GM18505 (cell line): ENCODE measurements around the gene PLEKHA1.

Experiments used
- ATAC-seq: cut with Tn5 transposase; IDR thresholded peaks from one replicate; pipeline ENCODE4 v1.9.1; 2021; ENCODE audit not compliant: unreplicated experiment
- POLR2A ChIP-seq: IDR thresholded peaks from 4 replicates; pipeline ENCODE4 v1.6.1; 2011; ENCODE audit warnings: borderline replicate concordance; ENCODE audit not compliant: insufficient read depth, insufficient read length; ENCODE audit errors: extremely low read depth

The PLEKHA1 gene

DNA sequence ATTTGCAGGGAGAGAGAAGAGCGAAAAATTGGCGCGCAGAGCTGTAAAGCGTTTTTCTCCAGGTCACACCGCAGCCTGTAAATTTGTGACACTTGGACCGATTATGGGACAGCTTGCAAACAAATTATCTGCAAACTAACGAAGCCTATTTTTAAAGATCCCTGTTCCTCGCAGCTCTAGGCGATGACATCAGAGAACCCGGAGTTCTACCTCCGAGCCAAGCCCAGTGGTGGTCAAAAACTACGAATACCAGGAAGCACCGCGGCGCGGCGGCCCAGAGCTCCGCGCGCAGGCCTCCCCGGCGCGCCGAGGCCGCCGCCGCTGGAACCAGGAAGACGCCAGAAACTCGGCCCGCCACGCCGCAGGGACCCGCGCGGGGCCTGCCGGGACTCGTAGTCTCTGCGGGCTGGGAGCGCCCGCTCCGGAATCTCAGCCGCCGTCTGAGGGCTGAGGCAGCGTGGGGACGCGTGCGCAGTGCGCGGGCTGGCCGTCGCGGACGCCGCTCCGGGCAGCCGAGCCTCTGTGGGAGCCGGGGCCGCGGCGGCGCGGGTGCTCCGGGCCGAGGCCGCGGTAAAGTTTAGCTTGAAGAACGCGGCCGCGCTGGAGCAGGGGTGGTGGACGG lies at the start of gene PLEKHA1:
Gene PLEKHA1 (plus strand): TSS at position 472 of the 622 bp plus-strand sequence. CDS start 18,493 bp downstream, outside the sequence.
- no peak for TF ChIP-seq POLR2A
- ATAC-seq = peak; percentile 92

DNA sequence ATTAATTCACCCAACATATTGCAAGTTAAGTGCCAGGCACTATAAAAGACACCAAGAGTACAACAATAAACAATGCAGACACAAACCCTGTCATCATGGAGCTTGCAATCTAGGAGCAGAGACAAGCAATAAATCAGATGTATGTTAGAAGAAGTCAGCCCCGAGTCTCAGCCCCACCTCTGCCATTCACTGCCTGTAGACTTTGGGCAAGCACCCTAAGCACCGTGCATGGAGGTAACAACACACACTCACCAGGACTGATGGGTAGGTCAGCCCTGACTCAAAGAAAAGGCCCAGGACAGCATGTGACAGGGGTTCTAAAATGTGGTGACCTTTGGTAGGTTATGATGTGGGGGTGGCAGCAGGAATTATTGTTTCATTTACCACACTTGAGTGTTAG lies 49.3 kb upstream of the PLEKHA1 start:
- TF ChIP-seq POLR2A = no peak
- no peak for ATAC-seq

DNA sequence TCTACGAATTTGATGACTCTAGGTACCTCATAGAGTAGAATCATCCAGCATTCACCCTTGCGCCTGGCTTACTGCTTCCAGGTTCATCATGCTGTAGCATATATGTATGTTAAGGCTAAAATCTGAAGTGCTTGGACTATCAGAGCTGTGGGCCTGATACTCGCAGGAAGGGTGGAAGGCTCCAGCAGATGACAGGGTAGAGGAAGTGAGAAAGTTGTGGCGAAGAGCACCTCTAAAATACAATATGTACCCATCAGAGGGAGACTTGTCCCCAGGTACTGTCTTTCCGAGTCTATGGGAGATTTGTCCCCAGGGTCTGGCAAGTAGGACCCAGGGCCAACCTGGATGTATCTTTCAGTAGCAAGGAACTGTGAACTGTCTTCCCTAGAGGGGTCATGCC lies 48.1 kb upstream of the PLEKHA1 start:
- no peak for TF ChIP-seq POLR2A
- ATAC-seq = no peak

DNA sequence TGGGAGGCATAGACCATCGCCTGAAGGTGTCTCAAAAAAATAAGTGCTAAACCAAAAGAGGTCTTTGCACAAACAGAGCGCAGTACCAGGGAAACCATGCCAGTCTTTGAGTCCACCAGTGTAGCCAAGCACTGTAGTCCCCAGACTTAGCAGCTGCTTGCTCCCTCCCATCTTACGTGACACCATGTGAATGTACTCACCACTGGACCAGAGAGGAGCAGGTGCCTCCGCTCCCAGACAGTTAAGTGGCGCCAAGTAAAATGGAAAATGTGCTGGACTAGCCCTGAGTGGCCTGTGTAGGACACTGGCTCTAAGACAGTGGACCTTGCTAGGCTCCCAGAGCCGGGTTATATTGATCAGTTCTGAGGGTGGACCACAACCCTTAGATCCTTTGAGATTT lies 47.7 kb upstream of the PLEKHA1 start:
- TF ChIP-seq POLR2A = no peak
- ATAC-seq = no peak

DNA sequence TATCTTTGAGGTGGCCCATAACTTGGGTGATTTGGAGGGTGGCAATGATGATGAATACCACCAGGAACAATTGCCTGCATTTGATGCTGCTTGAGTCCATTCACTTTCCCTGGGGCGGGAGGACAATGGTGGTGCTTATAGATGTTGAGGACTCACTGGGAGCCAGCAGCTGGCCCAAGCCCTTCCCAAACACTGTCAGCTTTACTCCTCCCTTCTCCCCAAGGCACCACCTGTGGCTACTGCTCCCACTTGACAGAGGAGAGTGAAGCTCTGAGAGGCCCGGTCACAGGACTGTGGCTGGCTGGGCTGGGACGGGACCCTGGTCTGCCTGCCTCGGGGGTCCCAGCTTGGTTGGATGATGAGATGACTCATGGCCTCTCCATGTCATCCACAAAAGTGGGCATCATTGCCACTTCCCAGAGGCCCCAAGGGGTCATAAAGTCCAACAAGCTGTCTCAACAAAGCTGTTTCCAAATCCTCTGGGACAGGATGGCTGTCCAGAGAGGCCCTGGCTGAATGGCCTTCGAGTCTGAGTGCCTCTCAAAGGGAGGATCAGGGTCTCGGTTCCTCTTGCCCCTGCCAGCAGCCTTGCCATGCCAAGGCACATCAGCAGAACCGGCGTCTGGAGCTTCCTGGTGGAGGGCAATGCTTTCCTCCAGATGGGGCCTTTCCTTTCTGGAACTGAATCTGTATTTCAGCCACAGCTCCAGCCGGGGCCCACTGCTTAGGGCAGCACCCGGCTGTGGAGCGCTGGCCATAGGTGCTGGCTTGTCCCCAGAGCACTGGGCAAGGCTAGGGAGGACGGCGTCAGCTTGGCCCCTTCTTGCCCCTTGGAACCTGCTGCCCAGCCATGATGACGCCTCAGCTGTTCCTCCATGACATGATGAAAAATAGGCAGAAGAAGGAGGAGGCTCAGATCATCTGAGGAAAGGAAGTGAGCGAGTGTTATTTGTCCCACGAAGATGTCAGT lies 47.0 kb upstream of the PLEKHA1 start:
- ATAC-seq = no peak
- TF ChIP-seq POLR2A = no peak

- no peak for TF ChIP-seq POLR2A
- no peak for ATAC-seq
Observed at GRCh38 chr10:122328676-122329075, 45.8 kb upstream of the PLEKHA1 start.

DNA sequence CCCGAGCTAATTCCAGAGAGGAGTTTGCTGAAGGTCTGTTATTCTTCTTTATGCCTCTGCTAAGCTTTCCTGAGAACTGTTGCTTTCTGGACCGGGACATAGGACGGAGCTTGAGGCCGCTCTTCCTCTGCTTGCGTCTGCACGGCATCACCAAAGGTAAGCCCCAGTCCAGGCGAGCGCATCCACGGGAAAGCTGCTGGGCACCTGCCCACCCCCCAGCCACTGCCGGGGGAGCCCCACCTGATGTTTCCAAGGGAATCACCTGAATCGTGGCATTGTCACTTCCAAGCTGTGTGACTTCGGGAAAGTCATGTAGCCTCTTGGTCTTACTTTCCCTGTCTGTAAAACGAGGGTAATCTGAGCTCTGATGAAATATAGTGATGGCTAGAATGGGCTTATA lies 45.1 kb upstream of the PLEKHA1 start:
- TF ChIP-seq POLR2A = no peak
- ATAC-seq = no peak

DNA sequence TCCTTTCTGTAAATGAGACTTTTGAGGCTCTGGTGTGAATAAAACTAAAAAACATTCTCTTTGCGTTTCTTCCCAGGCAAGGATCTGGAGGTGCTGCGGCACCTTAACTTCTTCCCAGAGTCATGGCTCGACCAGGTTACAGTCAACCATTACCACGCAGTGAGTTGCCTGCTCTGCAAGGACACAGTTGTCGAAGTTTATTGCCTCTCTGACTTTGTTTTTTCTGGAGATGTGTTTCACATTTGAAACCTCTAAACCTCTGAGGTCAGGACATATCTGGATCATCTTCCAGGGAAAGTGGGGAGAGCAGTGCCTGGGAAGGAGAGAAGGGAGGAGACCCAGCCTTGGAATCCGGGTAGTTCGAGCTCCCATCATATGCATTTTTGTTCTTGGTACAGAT lies 43.4 kb upstream of the PLEKHA1 start:
- ATAC-seq = no peak
- no peak for TF ChIP-seq POLR2A

DNA sequence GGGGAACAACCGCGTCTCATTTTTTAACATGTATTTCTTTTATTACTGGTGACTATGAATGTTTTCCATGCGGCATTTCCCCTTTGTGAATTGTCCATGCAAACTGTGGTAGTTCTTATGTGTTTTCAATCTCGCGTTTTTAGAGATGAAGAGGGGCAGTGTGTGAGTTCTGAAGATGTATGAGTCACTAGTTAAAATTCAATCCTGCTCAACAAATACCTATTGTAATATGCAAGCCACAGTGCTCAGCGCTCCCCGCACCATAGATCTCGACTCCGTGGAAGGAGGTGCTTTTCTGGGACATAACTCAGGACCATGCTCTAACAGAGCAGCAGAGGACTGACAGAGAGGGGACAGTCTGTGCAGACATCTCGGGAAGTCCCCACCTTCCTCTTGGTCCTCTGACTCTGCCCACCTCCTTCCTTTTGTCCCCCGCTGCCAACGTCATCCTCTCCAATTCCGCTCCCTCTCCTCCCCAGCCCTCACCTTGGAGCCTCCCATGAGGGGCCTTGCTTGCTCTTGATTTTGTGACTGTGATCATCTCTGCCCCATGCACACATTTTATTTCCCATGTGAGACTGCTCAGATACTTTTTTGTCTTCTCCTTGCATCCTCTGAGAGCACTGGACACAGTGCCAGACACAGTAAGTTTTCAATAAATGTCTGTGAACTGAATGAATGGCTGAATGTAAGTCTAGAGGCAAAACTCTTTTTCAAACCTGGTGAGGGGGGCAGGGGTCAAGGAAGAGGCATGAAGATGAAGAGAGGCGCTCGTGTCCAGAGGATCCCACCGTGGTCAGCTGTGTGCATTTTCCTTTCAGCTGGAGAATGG lies 42.7 kb upstream of the PLEKHA1 start:
- no peak for TF ChIP-seq POLR2A
- no peak for ATAC-seq

DNA sequence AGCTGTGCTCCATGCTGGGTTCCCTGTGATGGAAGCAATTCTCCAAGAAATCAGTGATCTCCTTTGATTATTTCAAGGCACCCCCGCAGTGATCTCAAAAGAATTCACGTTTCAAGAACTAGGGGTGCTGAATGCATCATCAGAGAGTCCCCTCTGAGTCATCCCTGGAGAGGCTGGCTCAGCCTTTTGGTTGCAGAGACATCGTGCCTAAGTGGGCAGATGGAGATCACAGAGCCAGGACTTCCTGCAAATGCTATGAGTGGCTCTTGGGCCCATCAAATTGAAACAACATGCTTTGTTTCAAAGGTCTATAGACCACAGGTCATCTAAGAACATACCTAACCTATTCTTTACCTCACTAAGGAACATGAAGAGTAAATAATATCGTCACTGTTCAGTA lies 41.5 kb upstream of the PLEKHA1 start:
- ATAC-seq = no peak
- TF ChIP-seq POLR2A = no peak

GRCh38 chr10:122336332-122336731 lies 38.2 kb upstream of the PLEKHA1 start:
- TF ChIP-seq POLR2A = no peak
- no peak for ATAC-seq

DNA sequence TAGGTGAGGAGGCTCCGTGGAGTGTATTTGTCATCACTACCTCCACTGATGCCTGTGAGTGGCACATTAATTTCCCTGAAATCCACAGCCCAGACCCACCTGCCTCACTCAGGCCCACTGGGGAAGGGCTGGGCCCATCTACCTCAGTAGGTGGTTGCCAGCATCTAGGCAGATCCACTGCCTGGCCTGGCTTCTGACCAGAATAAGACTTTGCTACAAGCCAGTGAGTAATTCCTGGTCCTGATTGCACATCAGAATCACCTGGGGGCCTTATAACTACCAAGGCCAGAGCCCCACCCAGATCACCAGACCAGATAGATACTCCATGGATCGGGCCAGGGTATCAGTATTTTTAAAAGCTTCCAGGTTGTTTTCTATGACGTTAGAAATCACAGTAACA lies 37.5 kb upstream of the PLEKHA1 start:
- no peak for ATAC-seq
- no peak for TF ChIP-seq POLR2A
